Uterus (tissue), 2 donors: ENCODE data around the gene PHYKPL.

ENCODE experiments used
- CTCF ChIP-seq, 4 experiments: fragments of 200-600 bp in 2 of 4; fragments of 450-650 bp in 2 of 4; sonication (generic) in 2 of 4; IDR thresholded peaks; one replicate each; pipeline ENCODE4 v1.5.1; 2016 to 2019; ENCODE audit warnings: antibody characterized with exemption in 4 of 4, mild to moderate bottlenecking in 2 of 4, moderate library complexity in 1 of 4
- POLR2A ChIP-seq, 2 donors: fragments of 450-650 bp; IDR thresholded peaks; one replicate each; pipeline ENCODE4 v1.6.1; 2016; ENCODE audit warnings: antibody characterized with exemption in 2 of 2, mild to moderate bottlenecking in 1 of 2, moderate library complexity in 1 of 2

- TF ChIP-seq CTCF (IDR thresholded peaks at IDR 0.05) (no peak), POLR2A (IDR thresholded peaks at IDR 0.05) (no peak)
These were observed 48.0 kb upstream of the PHYKPL start for GRCh38 chr5:178280631-178281030.
